ENCODE data around the gene RNLS. TPM values are rescaled to one million over a fixed set of nuclear protein-coding genes. Genes with fewer than 3 reads are reported as not detected.

Gene RNLS
- total RNA-seq, 1 donor from 2014 or later, result 4.4 TPM

GRCh38 chr10:88482220-88482619, 100.9 kb downstream of the RNLS start:
- TF ChIP-seq, protein P1, sequence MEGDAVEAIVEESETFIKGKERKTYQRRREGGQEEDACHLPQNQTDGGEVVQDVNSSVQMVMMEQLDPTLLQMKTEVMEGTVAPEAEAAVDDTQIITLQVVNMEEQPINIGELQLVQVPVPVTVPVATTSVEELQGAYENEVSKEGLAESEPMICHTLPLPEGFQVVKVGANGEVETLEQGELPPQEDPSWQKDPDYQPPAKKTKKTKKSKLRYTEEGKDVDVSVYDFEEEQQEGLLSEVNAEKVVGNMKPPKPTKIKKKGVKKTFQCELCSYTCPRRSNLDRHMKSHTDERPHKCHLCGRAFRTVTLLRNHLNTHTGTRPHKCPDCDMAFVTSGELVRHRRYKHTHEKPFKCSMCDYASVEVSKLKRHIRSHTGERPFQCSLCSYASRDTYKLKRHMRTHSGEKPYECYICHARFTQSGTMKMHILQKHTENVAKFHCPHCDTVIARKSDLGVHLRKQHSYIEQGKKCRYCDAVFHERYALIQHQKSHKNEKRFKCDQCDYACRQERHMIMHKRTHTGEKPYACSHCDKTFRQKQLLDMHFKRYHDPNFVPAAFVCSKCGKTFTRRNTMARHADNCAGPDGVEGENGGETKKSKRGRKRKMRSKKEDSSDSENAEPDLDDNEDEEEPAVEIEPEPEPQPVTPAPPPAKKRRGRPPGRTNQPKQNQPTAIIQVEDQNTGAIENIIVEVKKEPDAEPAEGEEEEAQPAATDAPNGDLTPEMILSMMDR (IDR thresholded peaks at IDR 0.05; ENCODE audit: partially characterized antibody, unreplicated experiment), result no peak
- H3K4me1 Mint-ChIP-seq (ENCODE audit: low read depth, unreplicated experiment), result no peaks in the 10 kb centered on the region
- H3K36me3 Mint-ChIP-seq (ENCODE audit: unreplicated experiment), result peaks cover 4% of the 10 kb centered on the region
- no peaks in the 10 kb centered on the region for H3K27me3 Mint-ChIP-seq (ENCODE audit: unreplicated experiment)
- H3K9me3 Mint-ChIP-seq (ENCODE audit: unreplicated experiment), result no peaks in the 10 kb centered on the region
- H3K27ac Mint-ChIP-seq (ENCODE audit: unreplicated experiment), result no peak overlapping the region
- no peak overlapping the region for H3K4me3 Mint-ChIP-seq (ENCODE audit: unreplicated experiment)
- no peak for DNase-seq

- TF ChIP-seq, protein P1 (IDR thresholded peaks at IDR 0.05; ENCODE audit: partially characterized antibody, unreplicated experiment), result no peak
- Mint-ChIP-seq H3K4me3 (ENCODE audit: unreplicated experiment) (no peak overlapping the region), H3K27me3 (ENCODE audit: unreplicated experiment) (no peaks in the 10 kb centered on the region), H3K36me3 (ENCODE audit: unreplicated experiment) (peaks cover 4% of the 10 kb centered on the region), H3K9me3 (ENCODE audit: unreplicated experiment) (no peaks in the 10 kb centered on the region), H3K27ac (ENCODE audit: unreplicated experiment) (no peak overlapping the region), H3K4me1 (ENCODE audit: low read depth, unreplicated experiment) (no peaks in the 10 kb centered on the region)
- DNase-seq, result no peak
Measured at GRCh38 chr10:88478256-88478655, 104.9 kb downstream of the RNLS start.

GRCh38 chr10:88477343-88478085, 105.6 kb downstream of the RNLS start:
- TF ChIP-seq, protein P1 (IDR thresholded peaks at IDR 0.05; ENCODE audit: partially characterized antibody, unreplicated experiment), result no peak
- Mint-ChIP-seq H3K36me3 (ENCODE audit: unreplicated experiment) (peaks cover 4% of the 10 kb centered on the region), H3K4me3 (ENCODE audit: unreplicated experiment) (no peak overlapping the region), H3K27me3 (ENCODE audit: unreplicated experiment) (no peaks in the 10 kb centered on the region), H3K27ac (ENCODE audit: unreplicated experiment) (no peak overlapping the region), H3K9me3 (ENCODE audit: unreplicated experiment) (no peaks in the 10 kb centered on the region), H3K4me1 (ENCODE audit: low read depth, unreplicated experiment) (no peaks in the 10 kb centered on the region)
- DNase-seq, result no peak

DNA sequence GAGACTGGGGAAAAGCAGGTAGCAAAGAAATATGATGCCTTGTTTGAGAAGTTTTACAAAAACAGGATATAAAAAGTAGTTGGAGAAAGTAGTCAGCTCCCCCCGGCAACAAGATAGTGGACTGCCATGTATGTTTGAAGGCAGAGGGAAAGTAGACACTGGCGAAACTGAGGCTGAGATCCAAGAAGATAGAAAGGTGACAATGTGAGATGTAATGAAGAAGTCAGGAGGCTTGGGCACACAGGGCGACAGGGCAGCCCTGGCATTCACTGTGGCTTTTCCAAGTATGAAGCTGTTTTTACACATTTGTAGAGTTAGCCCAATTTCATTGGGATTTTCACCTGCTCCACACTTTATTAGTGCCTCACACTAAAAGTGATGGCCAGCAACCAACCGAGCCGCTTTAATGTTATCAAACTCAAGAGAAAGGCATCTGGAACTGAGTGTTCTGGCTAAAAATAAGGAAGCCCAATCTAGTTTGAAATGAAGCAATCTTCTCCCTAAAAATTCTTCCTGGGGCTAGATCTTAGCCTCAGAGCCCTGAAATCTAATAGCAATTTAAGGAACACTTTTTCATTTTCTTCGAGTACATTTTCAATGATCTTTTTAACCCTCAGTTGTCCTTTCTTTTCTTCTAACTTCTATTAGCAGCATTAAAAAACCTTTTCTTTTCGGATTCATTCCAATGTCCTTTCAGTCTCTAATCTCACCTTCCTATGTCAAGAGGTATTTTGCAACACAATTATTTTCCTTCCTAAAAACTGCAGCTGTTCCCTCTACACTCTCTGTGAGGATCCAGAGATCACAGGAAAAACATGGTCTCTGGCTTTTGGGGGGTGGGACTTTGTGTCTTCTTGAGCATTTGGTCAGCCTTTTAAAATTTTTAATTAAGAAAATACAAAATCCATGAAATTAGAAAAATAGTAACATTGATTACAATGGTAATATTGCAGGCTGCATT, 108.0 kb downstream of the RNLS start:
- Mint-ChIP-seq H3K4me1 (ENCODE audit: low read depth, unreplicated experiment) (no peaks in the 10 kb centered on the region), H3K9me3 (ENCODE audit: unreplicated experiment) (no peaks in the 10 kb centered on the region)

More for the DNA sequence above, 108.0 kb downstream of the RNLS start:
- Mint-ChIP-seq H3K36me3 (ENCODE audit: unreplicated experiment) (no peaks in the 10 kb centered on the region), H3K4me3 (ENCODE audit: unreplicated experiment) (no peak overlapping the region), H3K27me3 (ENCODE audit: unreplicated experiment) (no peaks in the 10 kb centered on the region), H3K27ac (ENCODE audit: unreplicated experiment) (no peak overlapping the region)
- TF ChIP-seq, protein P1 (IDR thresholded peaks at IDR 0.05; ENCODE audit: partially characterized antibody, unreplicated experiment), result no peak
- no peak for DNase-seq
